Erythroblast (primary cell): ENCODE data around the gene NKD2.

Experiments used
- GATA1 ChIP-seq: IDR thresholded peaks from 2 replicates; pipeline ENCODE4 v1.6.1; 2011; ENCODE audit warnings: low read depth, mild to moderate bottlenecking, control low read depth, low read length, moderate library complexity
- POLR2A ChIP-seq: IDR thresholded peaks from 2 replicates; pipeline ENCODE4 v1.6.1; 2011; ENCODE audit warnings: mild to moderate bottlenecking, low read length

DNA sequence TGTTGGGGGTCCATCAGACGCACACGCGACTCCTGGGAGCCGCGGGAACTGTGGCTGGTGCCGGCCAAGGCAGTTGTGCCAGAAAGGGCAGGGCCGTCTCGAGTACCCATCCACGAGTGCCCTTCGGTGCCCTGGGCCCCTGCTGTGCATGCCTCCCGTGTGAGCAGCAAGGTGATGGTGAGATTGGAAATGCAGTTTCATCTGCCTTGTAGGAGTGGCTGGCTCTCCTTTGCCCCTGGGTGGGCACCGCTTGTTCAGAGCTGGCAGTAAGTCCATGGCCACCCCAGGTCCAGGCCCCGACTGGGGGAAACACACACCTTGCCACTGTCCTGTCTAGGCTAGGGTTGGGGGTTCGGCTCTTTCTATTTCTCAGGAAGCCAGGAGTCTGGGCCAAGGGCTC is 5.7 kb downstream of the NKD2 start:
- no peak for TF ChIP-seq POLR2A
- no peak for TF ChIP-seq GATA1
